HepG2 (cell line): ENCODE data around the gene RASSF4. TPM values are rescaled to one million over a fixed set of nuclear protein-coding genes. Genes with fewer than 3 reads are reported as not detected.

Source experiments
- ATF4 ChIP-seq, 2 experiments: fragments of 450-650 bp in 1 of 2; sonication (generic) in 1 of 2; formaldehyde crosslinking; IDR thresholded peaks; 2 replicates each; pipeline versions ENCODE4 v1.5.0 to v1.8.0; 2020 to 2022; ENCODE audit warnings: mild to moderate bottlenecking in 1 of 2, missing genetic modification reagents in 1 of 2
- DPF2 ChIP-seq: sonication (generic); formaldehyde crosslinking; IDR thresholded peaks from 2 replicates; pipeline ENCODE4 v1.4.0; 2020; ENCODE audit warnings: mild to moderate bottlenecking, low read depth, missing genetic modification reagents, borderline replicate concordance
- ERF ChIP-seq: IDR thresholded peaks from 2 replicates; pipeline ENCODE4 v1.6.1; 2018; ENCODE audit warnings: missing biosample characterization, missing genetic modification reagents
- GZF1 ChIP-seq: sonication (generic); formaldehyde crosslinking; IDR thresholded peaks from 2 replicates; pipeline ENCODE4 v1.5.1; 2020; ENCODE audit warnings: mild to moderate bottlenecking, missing genetic modification reagents
- HBP1 ChIP-seq: IDR thresholded peaks from 2 replicates; pipeline ENCODE4 v1.6.1; 2016; ENCODE audit warnings: low read depth, control low read depth
- IRF9 ChIP-seq: sonication (generic); formaldehyde crosslinking; IDR thresholded peaks from 2 replicates; pipeline ENCODE4 v1.8.0; 2022; ENCODE audit warnings: missing genetic modification reagents, mild to moderate bottlenecking, borderline replicate concordance
- LRRFIP1 ChIP-seq: sonication (generic); formaldehyde crosslinking; conservative IDR thresholded peaks from 2 replicates; pipeline ENCODE4 v1.4.0; 2020; ENCODE audit warnings: missing genetic modification reagents
- MEIS2 ChIP-seq: sonication (generic); formaldehyde crosslinking; IDR thresholded peaks from 2 replicates; pipeline ENCODE4 v1.9.0; 2021; ENCODE audit warnings: mild to moderate bottlenecking, missing genetic modification reagents
- MXD3 ChIP-seq: IDR thresholded peaks from 2 replicates; pipeline ENCODE4 v1.6.1; 2016; ENCODE audit warnings: mild to moderate bottlenecking, missing biosample characterization, missing genetic modification reagents
- SYNCRIP ChIP-seq: fragments of 200-400 bp; formaldehyde crosslinking; IDR thresholded peaks from 2 replicates; pipeline ENCODE4 v1.6.1; 2018; ENCODE audit warnings: mild to moderate bottlenecking, low read depth, low read length; ENCODE audit not compliant: insufficient read depth
- ZBED4 ChIP-seq: sonication (generic); formaldehyde crosslinking; IDR thresholded peaks from 2 replicates; pipeline ENCODE4 v1.4.0; 2020; ENCODE audit warnings: missing genetic modification reagents, borderline replicate concordance
- ZMYM4 ChIP-seq: sonication (generic); formaldehyde crosslinking; IDR thresholded peaks from 2 replicates; pipeline ENCODE4 v1.8.1; 2023; ENCODE audit warnings: mild to moderate bottlenecking, missing genetic modification reagents
- ZNF18 ChIP-seq: sonication (generic); formaldehyde crosslinking; IDR thresholded peaks from 2 replicates; pipeline ENCODE4 v1.8.0; 2022; ENCODE audit warnings: mild to moderate bottlenecking, missing genetic modification reagents; ENCODE audit not compliant: insufficient replicate concordance
- ZNF263 ChIP-seq: sonication (generic); formaldehyde crosslinking; IDR thresholded peaks from 2 replicates; pipeline ENCODE4 v1.4.0; 2020; ENCODE audit warnings: missing genetic modification reagents
- polyA plus RNA-seq, 8 experiments: library from polyadenylated mRNA; depleted of rRNA in 3 of 8; stranded (reverse) in 7 of 8; unstranded in 1 of 8; fragments of >200 nt; fragmentation: Illumina TruSeq in 4 of 8; extraction: Trizol in 4 of 8; gene quantifications; 2 replicates each; pipeline versions ENCODE4 v1.2.1 to v1.2.3, GENCODE V29; 2011 to 2016; ENCODE audit warnings: low read depth in 4 of 8, missing spikeins in 1 of 8, mixed read lengths in 1 of 8; ENCODE audit not compliant: insufficient read depth in 1 of 8
- total RNA-seq, 5 experiments: library from RNA; depleted of rRNA; stranded (reverse); fragments of >200 nt; fragmentation: Illumina TruSeq; extraction: Trizol; gene quantifications; 2 replicates each; pipeline ENCODE4 v1.2.3, GENCODE V29; 2016; ENCODE audit warnings: low read depth in 1 of 5

RASSF4 gene
- total and polyA plus RNA-seq, 2 of the 13 experiments (the other 11 are each of a cell fraction or from before 2014, with no cell fraction given): 34.0 to 51.7 TPM

GRCh38 chr10:44976352-44977198, 17.0 kb downstream of the RASSF4 start (continued):
- TF ChIP-seq ATF4 (CRISPR knock-in tag; IDR thresholded peaks at IDR 0.05) (peak in 1 of 2 experiments; percentile 15; a peak in 2 of 4 replicates), LRRFIP1 (no peak), MEIS2 (0 out of 2 replicates have a peak, but pooled peaks have one; percentile 9), ZMYM4 (CRISPR knock-in tag) (0 out of 2 replicates have a peak, but pooled peaks have one; percentile 38), ZNF18 (no peak), ZBED4 (peak; percentile 4; the same call in 1 of the 2 replicates), DPF2 (no peak), ERF (CRISPR knock-in tag) (peak; percentile 40; the same call in 1 of the 2 replicates), HBP1 (CRISPR knock-in tag) (no peak), SYNCRIP (no peak), GZF1 (CRISPR knock-in tag) (0 out of 2 replicates have a peak, but pooled peaks have one; percentile 21), ZNF263 (CRISPR knock-in tag) (no peak), MXD3 (peak; percentile 8; the same call in 1 of the 2 replicates), IRF9 (CRISPR knock-in tag) (peak; percentile 22; the same call in 1 of the 2 replicates)
